ENCODE results near the gene MAN2A2.

DNA sequence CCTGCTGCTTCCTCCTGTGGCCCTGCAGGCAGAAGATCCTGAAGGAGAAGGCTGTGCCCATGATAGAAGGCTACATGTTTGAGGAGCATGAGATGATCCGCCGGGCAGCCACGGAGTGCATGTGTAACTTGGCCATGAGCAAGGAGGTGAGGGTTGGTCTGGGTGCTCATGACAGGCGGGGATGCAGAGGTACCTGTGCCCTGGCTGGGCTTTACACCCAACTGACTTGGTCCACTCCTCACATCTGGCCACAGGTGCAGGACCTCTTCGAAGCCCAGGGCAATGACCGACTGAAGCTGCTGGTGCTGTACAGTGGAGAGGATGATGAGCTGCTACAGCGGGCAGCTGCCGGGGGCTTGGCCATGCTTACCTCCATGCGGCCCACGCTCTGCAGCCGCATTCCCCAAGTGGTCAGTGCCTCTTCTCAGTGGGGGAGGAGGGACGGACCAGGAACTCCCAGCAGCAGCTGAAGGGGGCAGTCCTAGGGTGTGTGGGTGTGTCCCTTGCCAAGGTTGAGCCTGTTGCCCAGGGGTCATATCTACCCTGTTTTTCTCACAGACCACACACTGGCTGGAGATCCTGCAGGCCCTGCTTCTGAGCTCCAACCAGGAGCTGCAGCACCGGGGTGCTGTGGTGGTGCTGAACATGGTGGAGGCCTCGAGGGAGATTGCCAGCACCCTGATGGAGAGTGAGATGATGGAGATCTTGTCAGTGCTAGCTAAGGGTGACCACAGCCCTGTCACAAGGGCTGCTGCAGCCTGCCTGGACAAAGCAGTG, 50.0 kb downstream of the MAN2A2 start:
- TF ChIP-seq, protein P1, sequence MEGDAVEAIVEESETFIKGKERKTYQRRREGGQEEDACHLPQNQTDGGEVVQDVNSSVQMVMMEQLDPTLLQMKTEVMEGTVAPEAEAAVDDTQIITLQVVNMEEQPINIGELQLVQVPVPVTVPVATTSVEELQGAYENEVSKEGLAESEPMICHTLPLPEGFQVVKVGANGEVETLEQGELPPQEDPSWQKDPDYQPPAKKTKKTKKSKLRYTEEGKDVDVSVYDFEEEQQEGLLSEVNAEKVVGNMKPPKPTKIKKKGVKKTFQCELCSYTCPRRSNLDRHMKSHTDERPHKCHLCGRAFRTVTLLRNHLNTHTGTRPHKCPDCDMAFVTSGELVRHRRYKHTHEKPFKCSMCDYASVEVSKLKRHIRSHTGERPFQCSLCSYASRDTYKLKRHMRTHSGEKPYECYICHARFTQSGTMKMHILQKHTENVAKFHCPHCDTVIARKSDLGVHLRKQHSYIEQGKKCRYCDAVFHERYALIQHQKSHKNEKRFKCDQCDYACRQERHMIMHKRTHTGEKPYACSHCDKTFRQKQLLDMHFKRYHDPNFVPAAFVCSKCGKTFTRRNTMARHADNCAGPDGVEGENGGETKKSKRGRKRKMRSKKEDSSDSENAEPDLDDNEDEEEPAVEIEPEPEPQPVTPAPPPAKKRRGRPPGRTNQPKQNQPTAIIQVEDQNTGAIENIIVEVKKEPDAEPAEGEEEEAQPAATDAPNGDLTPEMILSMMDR (conservative IDR thresholded peaks at IDR 0.05 in 1 of 2, IDR thresholded peaks at IDR 0.05 in 1 of 2; ENCODE audit: low read depth in 1 of 2, low read length in 2 of 2): no peak
- no peak for TF ChIP-seq EZH2 (IDR thresholded peaks at IDR 0.05; ENCODE audit: low read length, missing control alignments)
